HG03378 (cell line): ENCODE measurements around the gene HSD17B14.
"Not testable (repeated sequence)": the region's sequence is repeated elsewhere in the genome, so short reads cannot be mapped to it uniquely, and the experiment has no call there.

Experiments
- ATAC-seq: cut with Tn5 transposase; IDR thresholded peaks from one replicate; pipeline ENCODE4 v1.9.1; 2021; ENCODE audit warnings: mild to moderate bottlenecking, moderate library complexity; ENCODE audit not compliant: unreplicated experiment

The HSD17B14 gene

GRCh38 chr19:48836089-48837017 lies at the start of gene HSD17B14:
Gene HSD17B14 (minus strand): TSS chr19:48836491. CDS start chr19:48836411, 80 bp downstream.
- ATAC-seq: no peak

GRCh38 chr19:48883726-48884125 lies 47.4 kb upstream of the HSD17B14 start:
- ATAC-seq: no peak

GRCh38 chr19:48881741-48882657 lies 45.7 kb upstream of the HSD17B14 start:
- no peak for ATAC-seq

GRCh38 chr19:48879696-48880095 lies 43.4 kb upstream of the HSD17B14 start:
- not testable (repeated sequence) for ATAC-seq

- no peak for ATAC-seq
Observed at GRCh38 chr19:48879025-48879637, 42.8 kb upstream of the HSD17B14 start.

- no peak for ATAC-seq
Observed at GRCh38 chr19:48878196-48879024, 42.1 kb upstream of the HSD17B14 start.

GRCh38 chr19:48877855-48878195 lies 41.5 kb upstream of the HSD17B14 start:
- no peak for ATAC-seq

- not testable (repeated sequence) for ATAC-seq
Observed at GRCh38 chr19:48876043-48876981, 40.0 kb upstream of the HSD17B14 start.

GRCh38 chr19:48874303-48875135 lies 38.2 kb upstream of the HSD17B14 start:
- ATAC-seq: no peak

GRCh38 chr19:48873476-48874302 lies 37.4 kb upstream of the HSD17B14 start:
- no peak for ATAC-seq

GRCh38 chr19:48872884-48873475 lies 36.7 kb upstream of the HSD17B14 start:
- ATAC-seq: peak; percentile 37

- peak; percentile 61 for ATAC-seq
Observed at GRCh38 chr19:48872182-48872883, 36.0 kb upstream of the HSD17B14 start, which contains the start of gene PPP1R15A. Gene PPP1R15A (plus strand): TSS chr19:48872421. CDS start chr19:48873234, 813 bp downstream.

- not testable (repeated sequence) for ATAC-seq
Observed at GRCh38 chr19:48871471-48872181, 35.3 kb upstream of the HSD17B14 start.

- no peak for ATAC-seq
Observed at GRCh38 chr19:48870048-48870447, 33.8 kb upstream of the HSD17B14 start.

GRCh38 chr19:48868114-48868886 lies 32.0 kb upstream of the HSD17B14 start, which contains the start of gene PLEKHA4:
Gene PLEKHA4 (minus strand): TSS chr19:48868617. CDS start chr19:48867620, 997 bp downstream.
- no peak for ATAC-seq
